ENCODE data around the gene BCAN.

BCAN gene

DNA sequence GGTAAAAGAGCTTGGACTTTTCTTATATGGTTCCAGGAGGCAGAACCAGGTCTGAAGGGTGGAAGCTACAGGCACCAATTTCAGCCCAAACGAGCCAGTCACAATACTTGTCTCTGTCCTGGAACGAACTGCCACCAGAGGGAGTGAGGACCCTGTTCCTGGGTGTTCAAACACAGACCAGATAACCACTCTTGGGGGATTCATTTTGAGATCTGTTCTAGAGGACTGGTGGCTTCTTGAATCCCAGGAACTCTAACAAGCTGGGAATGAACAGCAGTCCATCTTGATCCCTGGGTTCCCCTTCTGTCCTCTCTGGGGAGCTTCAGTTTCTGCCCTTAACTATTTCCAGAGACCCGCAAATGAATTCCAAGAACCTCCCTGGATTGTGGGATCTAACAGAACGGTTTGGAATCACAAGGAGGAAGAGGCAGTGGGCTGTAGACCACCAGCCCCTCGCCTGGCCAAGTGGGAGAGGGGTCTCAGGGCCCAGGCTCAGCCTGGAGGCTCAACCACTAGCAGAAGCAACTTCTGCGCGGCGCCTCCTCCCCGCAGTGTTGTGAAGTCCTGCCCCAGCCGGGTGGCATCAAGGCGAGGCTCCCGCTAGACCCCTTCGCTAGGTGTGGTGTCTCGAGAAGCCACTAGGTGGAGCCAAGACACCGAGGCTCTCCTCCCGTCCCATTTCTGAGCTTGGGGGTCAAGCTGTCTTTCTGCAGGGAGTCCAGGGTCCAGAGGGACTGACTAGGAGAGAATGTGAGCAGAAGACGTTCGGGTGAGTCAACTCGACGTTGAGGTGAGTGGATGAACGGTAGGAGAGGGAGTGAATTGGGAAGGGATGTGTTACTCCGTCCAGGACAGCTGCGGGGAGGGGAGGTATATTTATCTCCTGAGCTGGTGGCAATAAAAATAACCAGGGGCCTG is 47.4 kb downstream of the BCAN start:
- ChIA-PET CTCF (interaction anchor here (0.6 to 24.9 kb wide), 42 partner anchors 11 to 318 kb away, joined by 3 to 393 read pairs (median 5); partner anchors contain the start of genes CRABP2, HAPLN2, INSRR and ISG20L2), POLR2A (interaction anchor here (0.7 to 1.7 kb wide), 6 partner anchors 17 to 237 kb away, joined by 3 to 9 read pairs (median 4); no protein-coding TSS in a partner anchor)
- H3K27ac ChIP-seq (ENCODE audit: insufficient read depth in 1 of 2, low read depth in 1 of 2, low read length in 2 of 2, poor library complexity in 1 of 2, severe bottlenecking in 2 of 2), result no peak overlapping the region
- no peaks in the 10 kb centered on the region for H3K36me3 ChIP-seq (ENCODE audit: control insufficient read depth in 4 of 4, insufficient read depth in 4 of 4, low read length in 3 of 4)
- peaks cover 0 to 59% (median 31%) of the 10 kb centered on the region in 5 experiments for H3K27me3 ChIP-seq (replicated peaks in 2 of 5; ENCODE audit: control insufficient read depth in 4 of 5, insufficient read depth in 5 of 5, low read length in 4 of 5)
- no peaks in the 10 kb centered on the region for H3K9me3 ChIP-seq (ENCODE audit: control extremely low read depth in 1 of 5, control insufficient read depth in 4 of 5, insufficient read depth in 2 of 5, low read depth in 1 of 5, low read length in 4 of 5)
- WGBS (ENCODE audit: insufficient coverage), result 4% methylated on average over 17 of the region's 23 CpGs
- peak overlapping the region in 1 of 7 experiments; percentile 11 for H3K4me3 ChIP-seq (ENCODE audit: control insufficient read depth in 1 of 7, extremely low read depth in 1 of 7, insufficient read depth in 4 of 7, low read depth in 2 of 7, low read length in 6 of 7)
- peaks cover 0 to 42% (median 29%) of the 10 kb centered on the region in 4 experiments for H3K4me1 ChIP-seq (ENCODE audit: control extremely low read depth in 1 of 4, control insufficient read depth in 4 of 4, insufficient read depth in 4 of 4, low read length in 3 of 4)
- DNase-seq, result peak; percentile 75 to 86 (median 85)

GRCh38 chr1:156689953-156690674 is 48.2 kb downstream of the BCAN start:
- ChIA-PET POLR2A (interaction anchor here (0.6 to 1.7 kb wide), 5 partner anchors 14 to 200 kb away, joined by 3 to 9 read pairs (median 4); no protein-coding TSS in a partner anchor), CTCF (interaction anchor here (0.8 to 24.9 kb wide), 37 partner anchors 12 to 319 kb away, joined by 3 to 393 read pairs (median 5); partner anchors contain the start of genes CRABP2, HAPLN2, INSRR and ISG20L2)
- Histone ChIP-seq H3K9me3 (ENCODE audit: control extremely low read depth in 1 of 5, control insufficient read depth in 4 of 5, insufficient read depth in 2 of 5, low read depth in 1 of 5, low read length in 4 of 5) (no peaks in the 10 kb centered on the region), H3K27ac (ENCODE audit: insufficient read depth in 1 of 2, low read depth in 1 of 2, low read length in 2 of 2, poor library complexity in 1 of 2, severe bottlenecking in 2 of 2) (no peak overlapping the region), H3K4me1 (ENCODE audit: control extremely low read depth in 1 of 4, control insufficient read depth in 4 of 4, insufficient read depth in 4 of 4, low read length in 3 of 4) (peaks cover 0 to 39% (median 29%) of the 10 kb centered on the region in 4 experiments), H3K27me3 (replicated peaks in 2 of 5; ENCODE audit: control insufficient read depth in 4 of 5, insufficient read depth in 5 of 5, low read length in 4 of 5) (peaks cover 0 to 62% (median 33%) of the 10 kb centered on the region in 5 experiments), H3K4me3 (ENCODE audit: control insufficient read depth in 1 of 7, extremely low read depth in 1 of 7, insufficient read depth in 4 of 7, low read depth in 2 of 7, low read length in 6 of 7) (peak overlapping the region in 1 of 7 experiments; percentile 11), H3K36me3 (ENCODE audit: control insufficient read depth in 4 of 4, insufficient read depth in 4 of 4, low read length in 3 of 4) (no peaks in the 10 kb centered on the region)
- WGBS (ENCODE audit: insufficient coverage), result 27% methylated on average over 9 of the region's 10 CpGs
- DNase-seq, result no peak

- peaks cover 0 to 39% (median 29%) of the 10 kb centered on the region in 4 experiments for H3K4me1 ChIP-seq (ENCODE audit: control extremely low read depth in 1 of 4, control insufficient read depth in 4 of 4, insufficient read depth in 4 of 4, low read length in 3 of 4)
- no peak for DNase-seq
- no peak overlapping the region for H3K27ac ChIP-seq (ENCODE audit: insufficient read depth in 1 of 2, low read depth in 1 of 2, low read length in 2 of 2, poor library complexity in 1 of 2, severe bottlenecking in 2 of 2)
- no peak overlapping the region for H3K4me3 ChIP-seq (ENCODE audit: control insufficient read depth in 1 of 7, extremely low read depth in 1 of 7, insufficient read depth in 4 of 7, low read depth in 2 of 7, low read length in 6 of 7)
- no peaks in the 10 kb centered on the region for H3K36me3 ChIP-seq (ENCODE audit: control insufficient read depth in 4 of 4, insufficient read depth in 4 of 4, low read length in 3 of 4)
- 60% methylated on average over 8 of the region's 8 CpGs for WGBS (ENCODE audit: insufficient coverage)
- H3K27me3 ChIP-seq (replicated peaks in 2 of 5; ENCODE audit: control insufficient read depth in 4 of 5, insufficient read depth in 5 of 5, low read length in 4 of 5), result peaks cover 0 to 62% (median 29%) of the 10 kb centered on the region in 5 experiments
- ChIA-PET CTCF (interaction anchor here (1.1 to 24.9 kb wide), 22 partner anchors 8 to 320 kb away, joined by 3 to 393 read pairs (median 7); partner anchors contain the start of genes CRABP2, INSRR, ISG20L2 and METTL25B), POLR2A (interaction anchor here (0.6 to 1.4 kb wide), 3 partner anchors 14 to 199 kb away, joined by 3 to 9 read pairs (median 4); no protein-coding TSS in a partner anchor)
- H3K9me3 ChIP-seq (ENCODE audit: control extremely low read depth in 1 of 5, control insufficient read depth in 4 of 5, insufficient read depth in 2 of 5, low read depth in 1 of 5, low read length in 4 of 5), result no peaks in the 10 kb centered on the region
These were observed 48.7 kb downstream of the BCAN start for GRCh38 chr1:156690675-156691036.

GRCh38 chr1:156691191-156691590 is 49.3 kb downstream of the BCAN start:
- DNase-seq, result no peak
- Histone ChIP-seq H3K27me3 (replicated peaks in 2 of 5; ENCODE audit: control insufficient read depth in 4 of 5, insufficient read depth in 5 of 5, low read length in 4 of 5) (peaks cover 0 to 62% (median 29%) of the 10 kb centered on the region in 5 experiments), H3K9me3 (ENCODE audit: control extremely low read depth in 1 of 5, control insufficient read depth in 4 of 5, insufficient read depth in 2 of 5, low read depth in 1 of 5, low read length in 4 of 5) (no peaks in the 10 kb centered on the region), H3K36me3 (ENCODE audit: control insufficient read depth in 4 of 4, insufficient read depth in 4 of 4, low read length in 3 of 4) (no peaks in the 10 kb centered on the region), H3K4me3 (ENCODE audit: control insufficient read depth in 1 of 7, extremely low read depth in 1 of 7, insufficient read depth in 4 of 7, low read depth in 2 of 7, low read length in 6 of 7) (no peak overlapping the region), H3K27ac (ENCODE audit: insufficient read depth in 1 of 2, low read depth in 1 of 2, low read length in 2 of 2, poor library complexity in 1 of 2, severe bottlenecking in 2 of 2) (no peak overlapping the region), H3K4me1 (ENCODE audit: control extremely low read depth in 1 of 4, control insufficient read depth in 4 of 4, insufficient read depth in 4 of 4, low read length in 3 of 4) (peaks cover 0 to 39% (median 29%) of the 10 kb centered on the region in 4 experiments)
- WGBS (ENCODE audit: insufficient coverage), result 54% methylated on average over 5 of the region's 10 CpGs
- POLR2A ChIA-PET, result no interaction called here
- CTCF ChIA-PET, result interaction anchor here (1.2 to 24.9 kb wide), 14 partner anchors 9 to 237 kb away, joined by 3 to 393 read pairs (median 18); partner anchors contain the start of genes CRABP2, INSRR, ISG20L2 and METTL25B

DNA sequence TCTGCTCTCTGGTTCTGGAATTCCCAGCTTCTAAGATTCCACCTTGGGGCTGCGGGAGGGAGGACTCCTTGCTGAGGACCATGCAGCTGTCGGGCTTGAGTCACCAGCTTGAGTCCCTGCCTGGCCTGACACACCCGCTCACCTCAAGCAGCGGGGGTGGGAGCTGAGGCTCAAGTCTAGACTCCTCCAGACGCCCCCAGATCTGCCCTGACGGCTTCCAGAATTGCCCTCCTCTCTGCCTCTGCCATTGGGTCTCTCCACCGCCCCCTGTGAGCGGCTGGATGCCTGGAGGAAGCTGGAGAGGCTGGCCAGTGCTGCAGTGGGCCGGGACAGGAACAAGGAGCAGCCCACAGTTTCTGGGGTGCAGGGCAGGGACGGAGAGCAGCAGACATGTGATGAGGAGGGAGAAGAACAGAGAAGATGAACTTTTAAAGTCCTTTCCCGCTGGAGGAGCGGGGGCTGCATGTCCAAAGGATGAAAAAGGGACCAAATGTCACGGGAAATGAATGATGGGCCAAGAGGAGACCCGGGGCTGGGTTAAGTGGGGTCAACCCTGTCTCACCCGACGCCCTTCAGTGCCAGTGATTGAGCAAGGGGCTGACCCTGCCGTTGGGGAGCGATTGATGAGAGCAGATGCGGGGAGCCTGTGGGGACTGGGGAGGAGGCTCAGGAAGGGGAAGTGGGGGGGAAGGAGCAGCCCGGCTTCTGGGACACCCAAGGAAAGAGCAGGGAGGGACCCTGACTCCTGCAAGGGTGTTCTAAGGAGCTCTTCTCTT is 49.9 kb downstream of the BCAN start:
- POLR2A ChIA-PET, result no interaction called here

DNA sequence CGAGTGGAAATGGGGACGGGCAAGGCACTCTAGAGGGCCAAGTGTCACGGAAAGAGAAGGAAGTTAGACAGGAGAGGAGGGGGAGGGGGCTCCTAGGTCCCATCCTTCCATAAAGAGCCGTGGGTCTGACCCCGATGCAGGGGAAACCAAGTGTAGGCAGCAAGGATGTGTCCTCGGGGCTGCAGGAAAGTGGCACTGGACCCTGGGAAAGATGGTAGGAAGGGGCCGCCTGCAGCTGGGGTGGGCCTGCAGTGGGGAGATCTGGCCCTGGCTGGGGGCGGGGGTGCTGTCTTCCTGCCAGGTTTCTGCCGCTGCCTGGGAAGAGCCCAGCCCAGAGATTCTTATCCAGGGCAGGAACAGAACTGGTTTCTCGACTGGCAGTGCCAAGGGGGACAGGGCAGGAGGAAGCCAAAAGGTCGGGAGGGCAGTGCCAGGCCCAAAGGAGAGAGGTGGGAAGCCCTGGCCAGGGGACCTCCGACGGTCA is 50.6 kb downstream of the BCAN start:
- Histone ChIP-seq H3K36me3 (ENCODE audit: control insufficient read depth in 4 of 4, insufficient read depth in 4 of 4, low read length in 3 of 4) (no peaks in the 10 kb centered on the region), H3K4me3 (ENCODE audit: control insufficient read depth in 1 of 7, extremely low read depth in 1 of 7, insufficient read depth in 4 of 7, low read depth in 2 of 7, low read length in 6 of 7) (peak overlapping the region in 1 of 7 experiments; percentile 28), H3K27ac (ENCODE audit: insufficient read depth in 1 of 2, low read depth in 1 of 2, low read length in 2 of 2, poor library complexity in 1 of 2, severe bottlenecking in 2 of 2) (no peak overlapping the region), H3K27me3 (replicated peaks in 2 of 5; ENCODE audit: control insufficient read depth in 4 of 5, insufficient read depth in 5 of 5, low read length in 4 of 5) (peaks cover 0 to 62% (median 29%) of the 10 kb centered on the region in 5 experiments), H3K9me3 (ENCODE audit: control extremely low read depth in 1 of 5, control insufficient read depth in 4 of 5, insufficient read depth in 2 of 5, low read depth in 1 of 5, low read length in 4 of 5) (no peaks in the 10 kb centered on the region), H3K4me1 (ENCODE audit: control extremely low read depth in 1 of 4, control insufficient read depth in 4 of 4, insufficient read depth in 4 of 4, low read length in 3 of 4) (peaks cover 0 to 39% (median 29%) of the 10 kb centered on the region in 4 experiments)
- DNase-seq, result peak in 1 of 3 donors; percentile 20
- WGBS (ENCODE audit: insufficient coverage), result 2% methylated on average over 10 of the region's 13 CpGs
- ChIA-PET POLR2A (no interaction called here), CTCF (interaction anchor here (0.5 to 24.9 kb wide), 9 partner anchors 10 to 277 kb away, joined by 3 to 393 read pairs (median 30); partner anchors contain the start of genes CRABP2, INSRR, ISG20L2 and METTL25B)

More for the DNA sequence above, 49.9 kb downstream of the BCAN start:
- no peaks in the 10 kb centered on the region for H3K36me3 ChIP-seq (ENCODE audit: control insufficient read depth in 4 of 4, insufficient read depth in 4 of 4, low read length in 3 of 4)
- peaks cover 0 to 39% (median 29%) of the 10 kb centered on the region in 4 experiments for H3K4me1 ChIP-seq (ENCODE audit: control extremely low read depth in 1 of 4, control insufficient read depth in 4 of 4, insufficient read depth in 4 of 4, low read length in 3 of 4)
- H3K27me3 ChIP-seq (replicated peaks in 2 of 5; ENCODE audit: control insufficient read depth in 4 of 5, insufficient read depth in 5 of 5, low read length in 4 of 5), result peaks cover 0 to 62% (median 29%) of the 10 kb centered on the region in 5 experiments
- DNase-seq, result peak in 2 of 3 donors; percentile 14 to 25
- CTCF ChIA-PET, result interaction anchor here (0.5 to 24.9 kb wide), 11 partner anchors 9 to 278 kb away, joined by 3 to 393 read pairs (median 25); partner anchors contain the start of genes CRABP2, INSRR, ISG20L2 and METTL25B
- no peaks in the 10 kb centered on the region for H3K9me3 ChIP-seq (ENCODE audit: control extremely low read depth in 1 of 5, control insufficient read depth in 4 of 5, insufficient read depth in 2 of 5, low read depth in 1 of 5, low read length in 4 of 5)
- H3K4me3 ChIP-seq (ENCODE audit: control insufficient read depth in 1 of 7, extremely low read depth in 1 of 7, insufficient read depth in 4 of 7, low read depth in 2 of 7, low read length in 6 of 7), result no peak overlapping the region
- H3K27ac ChIP-seq (ENCODE audit: insufficient read depth in 1 of 2, low read depth in 1 of 2, low read length in 2 of 2, poor library complexity in 1 of 2, severe bottlenecking in 2 of 2), result no peak overlapping the region
- 7% methylated on average over 12 of the region's 20 CpGs for WGBS (ENCODE audit: insufficient coverage)
